NB4 (cell line): ENCODE results near the gene WDR13.

Experiments
- DNase-seq: peaks from one replicate; pipeline ENCODE4 v3.0.0; 2010; ENCODE audit warnings: low read depth
- H3K4me3 ChIP-seq: one replicate; pipeline ENCODE4 v1.5.1; 2011; ENCODE audit warnings: mild to moderate bottlenecking, low read depth, low read length, moderate library complexity
- CTCF ChIP-seq: IDR thresholded peaks from one replicate; pipeline ENCODE4 v1.5.1; 2012; ENCODE audit warnings: low read depth, low read length
- MAX ChIP-seq: IDR thresholded peaks from 2 replicates; pipeline ENCODE4 v1.6.1; 2011; ENCODE audit warnings: low read depth, low read length
- MYC ChIP-seq: IDR thresholded peaks from 2 replicates; pipeline ENCODE4 v1.6.1; 2011; ENCODE audit warnings: low read depth, low read length
- POLR2A ChIP-seq: IDR thresholded peaks from 2 replicates; pipeline ENCODE4 v1.6.1; 2011; ENCODE audit warnings: mild to moderate bottlenecking; ENCODE audit not compliant: insufficient read length; ENCODE audit errors: extremely low read depth

The WDR13 gene

GRCh38 chrX:48590203-48591103 is 6.8 kb upstream of the WDR13 start:
- TF ChIP-seq POLR2A (no peak), CTCF (no peak), MAX (no peak), MYC (no peak)
- DNase-seq, result no peak
- no peak overlapping the region for H3K4me3 ChIP-seq

GRCh38 chrX:48591255-48591791 is 6.0 kb upstream of the WDR13 start:
- no peak for TF ChIP-seq MAX
- no peak overlapping the region for H3K4me3 ChIP-seq
- DNase-seq, result no peak

GRCh38 chrX:48592971-48593370 is 4.3 kb upstream of the WDR13 start:
- H3K4me3 ChIP-seq, result no peak overlapping the region
- no peak for DNase-seq
- TF ChIP-seq CTCF, result no peak
- no peak for TF ChIP-seq POLR2A
- no peak for TF ChIP-seq MYC
- TF ChIP-seq MAX, result no peak

DNA sequence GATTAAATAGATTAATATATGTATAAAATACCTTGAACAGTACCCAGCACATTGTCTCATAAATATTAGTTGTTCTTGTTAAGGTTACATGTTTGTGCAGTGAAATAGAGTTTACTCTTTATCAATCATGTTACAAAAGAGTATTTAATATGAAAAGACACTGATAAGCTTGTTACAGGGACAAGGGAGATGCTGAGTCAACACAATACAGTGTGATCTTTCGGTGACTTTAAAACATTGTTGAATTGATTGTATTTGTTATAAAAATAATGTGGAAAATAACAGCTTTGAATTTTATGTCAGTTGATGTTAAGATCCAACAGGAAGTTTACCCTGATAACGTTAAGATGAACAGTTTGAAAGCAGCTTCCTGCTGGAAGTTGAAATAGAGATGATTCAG is 1.4 kb upstream of the WDR13 start:
- no peak overlapping the region for H3K4me3 ChIP-seq
- no peak for DNase-seq
- TF ChIP-seq CTCF (no peak), POLR2A (no peak), MAX (no peak), MYC (no peak)

DNA sequence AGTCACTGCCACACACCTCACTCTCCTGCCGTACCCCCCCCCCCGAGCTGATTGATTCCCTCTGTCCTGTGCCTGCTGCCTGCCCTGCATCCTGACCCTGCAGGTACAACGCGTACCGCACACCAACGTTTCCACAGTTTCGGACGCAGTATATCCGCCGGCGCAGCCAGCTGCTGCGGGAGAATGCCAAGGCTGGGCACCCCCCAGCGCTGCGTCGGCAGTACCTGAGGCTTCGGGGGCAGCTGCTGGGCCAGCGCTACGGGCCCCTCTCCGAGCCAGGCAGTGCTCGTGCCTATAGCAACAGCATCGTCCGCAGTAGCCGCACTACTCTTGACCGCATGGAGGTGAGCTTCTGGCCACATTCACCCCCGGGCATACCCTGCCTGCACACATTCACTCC is 1.3 kb downstream of the WDR13 start:
- no peak for DNase-seq
- TF ChIP-seq POLR2A, result no peak
- no peak for TF ChIP-seq CTCF
- TF ChIP-seq MYC, result no peak
- no peak for TF ChIP-seq MAX
- peak overlapping the region; percentile 88 for H3K4me3 ChIP-seq

GRCh38 chrX:48599341-48599740 is 2.0 kb downstream of the WDR13 start:
- no peak for TF ChIP-seq CTCF
- TF ChIP-seq MYC, result no peak
- no peak for TF ChIP-seq MAX
- no peak for TF ChIP-seq POLR2A
- DNase-seq, result no peak
- no peak overlapping the region for H3K4me3 ChIP-seq
